Adrenal gland (tissue), 12 donors: ENCODE measurements around the gene UVRAG. TPM values are rescaled to one million over a fixed set of nuclear protein-coding genes. Genes with fewer than 3 reads are reported as not detected.

Experiments
- DNase-seq, 7 donors: peaks; one replicate each; pipeline ENCODE4 v3.0.0-alpha.2; 2019 to 2020
- H3K27ac ChIP-seq, 5 donors: fragments of 200-600 bp; sonication (generic) in 4 of 5; 1 replicate in 3 of 5; 2 replicates in 2 of 5; pipeline versions ENCODE4 v1.5.1 to v1.8.0; 2016 to 2020; ENCODE audit warnings: mild to moderate bottlenecking in 1 of 5
- H3K27me3 ChIP-seq: fragments of 200-600 bp; 2 replicates; pipeline ENCODE4 v1.8.0; 2021
- H3K36me3 ChIP-seq, 2 donors: fragments of 200-600 bp; replicated peaks in 1 of 2; 1 replicate in 1 of 2; 2 replicates in 1 of 2; pipeline versions ENCODE4 v1.5.1 to v1.8.0; 2018 to 2022
- H3K4me1 ChIP-seq, 2 donors: fragments of 200-600 bp; replicated peaks in 1 of 2; 1 replicate in 1 of 2; 2 replicates in 1 of 2; pipeline versions ENCODE4 v1.5.1 to v1.8.0; 2018 to 2021
- H3K4me3 ChIP-seq, 4 donors: fragments of 200-600 bp; sonication (generic) in 3 of 4; one replicate each; pipeline ENCODE4 v1.5.1; 2016 to 2018
- H3K9me3 ChIP-seq, 3 donors: fragments of 200-600 bp; sonication (generic) in 1 of 3; replicated peaks in 1 of 3; 1 replicate in 2 of 3; 2 replicates in 1 of 3; pipeline versions ENCODE4 v1.5.1 to v1.8.0; 2016 to 2021
- CTCF ChIP-seq, 6 experiments: fragments of 450-650 bp in 4 of 6; fragments of 200-600 bp in 2 of 6; sonication (generic) in 1 of 6; IDR thresholded peaks; 1 replicate in 5 of 6; 2 replicates in 1 of 6; pipeline versions ENCODE4 v1.5.1 to v1.8.0; 2016 to 2021; ENCODE audit warnings: antibody characterized with exemption in 6 of 6, mild to moderate bottlenecking in 2 of 6, moderate library complexity in 1 of 6
- POLR2A ChIP-seq, 2 donors: fragments of 450-650 bp; IDR thresholded peaks; one replicate each; pipeline ENCODE4 v1.6.1; 2017; ENCODE audit warnings: antibody characterized with exemption in 2 of 2, mild to moderate bottlenecking in 2 of 2, moderate library complexity in 1 of 2
- WGBS, 4 donors: extraction: QIAGEN DNeasy Blood & Tissue Kit in 2 of 4; methylation state at CpG; one replicate each; pipeline versions ENCODE4 v1.1.5 to v1.1.7; 2013 to 2017; 5-methylcytosine and 5-hydroxymethylcytosine counted together
- intact Hi-C, 2 donors: fragments of 100-400 bp; cut with DNase I; formaldehyde crosslinking; loops; one replicate each; pipeline versions ENCODE4 v1.14.1 to v1.15.0; 2022 to 2023
- polyA plus RNA-seq, 3 donors: library from polyadenylated mRNA; stranded (reverse); fragments of 200-250 nt in 2 of 3; fragments of 350-450 nt in 1 of 3; fragmentation: Illumina TruSeq in 1 of 3; extraction: RNeasy Lipid Tissue Mini Kit (QIAGEN cat#74804) in 1 of 3; gene quantifications; one replicate each; pipeline ENCODE4 v1.2.3, GENCODE V29; 2013 to 2014
- total RNA-seq, 9 donors: library from RNA; depleted of rRNA in 4 of 9; stranded (reverse); fragments of >200 nt in 4 of 9; fragments of 120-200 nt in 1 of 9; fragmentation: NEBNext Ultra II Directional in 1 of 9; extraction: Animal tissue kit (Norgen Biotek cat#: 25700) in 1 of 9; gene quantifications; one replicate each; pipeline versions ENCODE4 v1.1.0 to v1.2.4, GENCODE V29; 2013 to 2023
- donor health status: healthy with polysubstance abuse.
- donor health status: Bipolar disorder and iron deficiency.
- donor health status: DM: yes; HTN: yes; CAD: no.
- donor health status: DM: no; HTN: no; CAD: no.
- donor health status: DM: no; HTN: no; CAD: no.
- donor health status: DM: yes; HTN: yes; CAD: no.

The UVRAG gene
- total and polyA plus RNA-seq, 12 donors = 10.9 to 61.4 (median 28.5) TPM

DNA sequence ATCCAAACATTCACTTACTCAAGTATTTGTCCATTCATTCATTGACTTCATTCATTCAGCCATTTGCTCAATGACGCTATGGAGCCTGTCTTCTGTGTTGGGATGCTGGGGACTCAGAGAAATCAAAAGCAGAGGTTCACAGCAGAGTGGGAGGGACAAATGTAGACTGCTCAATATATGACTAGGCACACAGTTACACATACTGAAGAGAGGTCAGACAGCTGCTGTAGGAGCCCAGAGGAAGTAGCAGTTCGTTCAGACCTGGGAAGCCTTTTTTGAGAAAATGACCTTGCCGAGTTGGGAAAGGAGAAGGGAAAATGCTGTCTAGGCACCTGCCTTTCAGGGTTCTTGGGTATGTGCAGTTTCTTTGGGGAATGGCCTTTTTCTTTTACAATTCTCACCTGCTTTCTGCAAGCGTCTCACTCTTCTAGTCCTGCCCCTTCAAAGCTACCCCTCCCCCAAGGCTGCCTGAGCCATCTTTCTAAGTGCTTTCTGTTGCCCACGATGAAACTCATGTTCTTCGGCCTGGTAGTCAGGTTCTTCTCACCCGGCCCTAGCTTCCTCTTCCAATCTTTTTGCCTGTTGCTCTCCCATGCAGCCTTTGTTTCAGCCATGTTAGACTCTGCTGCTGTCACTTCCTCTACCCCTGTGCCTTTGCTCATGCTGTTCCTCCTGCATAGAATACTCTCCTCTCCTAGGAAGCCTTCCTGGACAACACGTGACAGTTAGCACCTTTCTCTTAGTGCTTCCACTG, 4.2 kb upstream of the UVRAG start:
- intact Hi-C loops = no loop called here
- H3K36me3 ChIP-seq = no peaks in the 10 kb centered on the region
- H3K4me1 ChIP-seq = peaks cover 0 to 6% of the 10 kb centered on the region in 2 donors
- no peaks in the 10 kb centered on the region for H3K9me3 ChIP-seq
- no peak overlapping the region for H3K27ac ChIP-seq
- no peak overlapping the region for H3K4me3 ChIP-seq
- 71 to 75% (median 73%) methylated on average over 8 of the region's 8 CpGs for whole genome bisulfite sequencing, 4 donors
- DNase-seq = peak in 2 of 7 donors; percentile 10 to 24
- no peaks in the 10 kb centered on the region for H3K27me3 ChIP-seq
- no peak for TF ChIP-seq POLR2A (IDR thresholded peaks at IDR 0.05)
- no peak for TF ChIP-seq CTCF (IDR thresholded peaks at IDR 0.05)

DNA sequence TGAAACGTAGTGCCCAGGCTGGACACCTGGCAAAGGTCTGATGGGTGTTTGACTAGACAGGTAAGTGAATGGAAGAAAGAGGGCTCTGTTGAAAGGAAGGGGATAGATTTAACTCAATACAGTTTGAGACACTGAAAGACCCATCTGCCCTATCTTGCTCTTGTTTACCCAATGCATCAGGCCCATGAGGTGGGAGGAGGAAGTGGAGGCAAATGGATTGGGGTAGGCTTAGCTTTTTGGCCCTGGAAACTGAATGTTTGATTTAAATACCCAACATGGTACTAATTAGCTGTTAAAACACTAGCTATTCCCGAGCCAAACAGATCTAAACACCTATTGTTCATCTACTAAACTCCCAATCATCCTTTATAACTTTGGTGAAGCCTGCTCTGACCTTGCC, 3.5 kb upstream of the UVRAG start:
- no peaks in the 10 kb centered on the region for H3K27me3 ChIP-seq
- DNase-seq = peak in 1 of 7 donors; percentile 9
- intact Hi-C loops = no loop called here
- H3K27ac ChIP-seq = no peak overlapping the region
- TF ChIP-seq POLR2A (IDR thresholded peaks at IDR 0.05) (no peak), CTCF (IDR thresholded peaks at IDR 0.05) (no peak)
- no peak overlapping the region for H3K4me3 ChIP-seq
- no peaks in the 10 kb centered on the region for H3K36me3 ChIP-seq
- WGBS, 4 donors = 57 to 88% (median 78%) methylated on average over 2 of the region's 2 CpGs
- H3K4me1 ChIP-seq = peaks cover 6 to 12% of the 10 kb centered on the region in 2 donors
- no peaks in the 10 kb centered on the region for H3K9me3 ChIP-seq

DNA sequence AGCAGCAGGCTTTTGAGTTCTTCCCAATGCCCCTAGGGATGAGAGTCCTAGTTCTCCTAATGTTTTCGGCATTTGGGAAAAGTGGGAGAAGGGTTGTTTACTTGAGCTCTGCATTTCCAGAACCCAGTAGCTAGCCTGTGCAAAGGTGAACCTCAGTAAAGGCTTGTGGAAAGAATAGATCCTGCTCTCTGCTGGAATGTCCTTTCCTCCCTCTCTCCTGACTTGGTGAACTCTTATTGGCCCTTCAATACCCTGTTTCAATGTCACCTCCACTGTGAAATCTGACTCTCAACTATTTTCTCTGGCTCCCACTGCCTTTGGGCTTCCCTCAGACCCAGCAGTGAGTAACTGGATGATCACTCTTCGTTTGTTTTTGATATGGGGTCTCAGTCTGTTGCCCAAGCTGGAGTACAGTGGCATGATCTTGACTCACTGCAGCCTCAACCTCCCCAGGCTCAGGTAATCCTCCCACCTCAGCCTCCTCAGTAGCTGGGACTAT, 2.4 kb upstream of the UVRAG start:
- intact Hi-C loops = no loop called here

GRCh38 chr11:75813124-75813523, 1.9 kb upstream of the UVRAG start:
- no peaks in the 10 kb centered on the region for H3K9me3 ChIP-seq
- intact Hi-C loops = no loop called here
- no peaks in the 10 kb centered on the region for H3K27me3 ChIP-seq
- no peaks in the 10 kb centered on the region for H3K36me3 ChIP-seq
- H3K4me1 ChIP-seq = peaks cover 14 to 25% of the 10 kb centered on the region in 2 donors
- no peak overlapping the region for H3K4me3 ChIP-seq
- 75 to 94% (median 85%) methylated on average over 2 of the region's 2 CpGs for WGBS, 4 donors
- H3K27ac ChIP-seq = no peak overlapping the region
- peak in 1 of 7 donors; percentile 3 for DNase-seq
- no peak for TF ChIP-seq CTCF (IDR thresholded peaks at IDR 0.05)
- no peak for TF ChIP-seq POLR2A (IDR thresholded peaks at IDR 0.05)

More for the DNA sequence above, 2.4 kb upstream of the UVRAG start:
- no peaks in the 10 kb centered on the region for H3K36me3 ChIP-seq
- H3K4me3 ChIP-seq = no peak overlapping the region
- H3K9me3 ChIP-seq = no peaks in the 10 kb centered on the region
- H3K4me1 ChIP-seq = peaks cover 14 to 23% of the 10 kb centered on the region in 2 donors
- WGBS, 4 donors = 81 to 88% (median 85%) methylated on average over 2 of the region's 2 CpGs
- no peak overlapping the region for H3K27ac ChIP-seq
- H3K27me3 ChIP-seq = no peaks in the 10 kb centered on the region
- TF ChIP-seq CTCF (IDR thresholded peaks at IDR 0.05) (no peak), POLR2A (IDR thresholded peaks at IDR 0.05) (no peak)
- DNase-seq = peak in 2 of 7 donors; percentile 3 to 25
